ENCODE measurements around the gene LRFN3.
"Not testable (repeated sequence)": the region's sequence is repeated elsewhere in the genome, so short reads cannot be mapped to it uniquely, and the experiment has no call there.

The LRFN3 gene

GRCh38 chr19:35973487-35973886 is 37.3 kb downstream of the LRFN3 start:
- no peak for DNase-seq (ENCODE audit: low read depth in 1 of 2, low spot score in 1 of 2)

GRCh38 chr19:35975608-35976214 is 39.5 kb downstream of the LRFN3 start:
- no peak for DNase-seq (ENCODE audit: low read depth in 1 of 2, low spot score in 1 of 2)

- DNase-seq (ENCODE audit: low read depth in 1 of 2, low spot score in 1 of 2): no peak
Observed at GRCh38 chr19:35977446-35978222, 41.5 kb downstream of the LRFN3 start.

- no peak for DNase-seq (ENCODE audit: low read depth in 1 of 2, low spot score in 1 of 2)
Observed at GRCh38 chr19:35978271-35978670, 42.1 kb downstream of the LRFN3 start.

GRCh38 chr19:35978832-35979365 is 42.7 kb downstream of the LRFN3 start:
- no peak for DNase-seq (ENCODE audit: low read depth in 1 of 2, low spot score in 1 of 2)

- DNase-seq (ENCODE audit: low read depth in 1 of 2, low spot score in 1 of 2): not testable (repeated sequence)
Observed at GRCh38 chr19:35980997-35981396, 44.8 kb downstream of the LRFN3 start.

GRCh38 chr19:35983177-35983576 is 47.0 kb downstream of the LRFN3 start:
- no peak for DNase-seq (ENCODE audit: low read depth in 1 of 2, low spot score in 1 of 2)

GRCh38 chr19:35986111-35986510 is 49.9 kb downstream of the LRFN3 start:
- no peak for DNase-seq (ENCODE audit: low read depth in 1 of 2, low spot score in 1 of 2)

- DNase-seq (ENCODE audit: low read depth in 1 of 2, low spot score in 1 of 2): no peak
Observed at GRCh38 chr19:35986664-35987570, 50.7 kb downstream of the LRFN3 start.

GRCh38 chr19:35987571-35987896 is 51.4 kb downstream of the LRFN3 start:
- no peak for DNase-seq (ENCODE audit: low read depth in 1 of 2, low spot score in 1 of 2)

- DNase-seq (ENCODE audit: low read depth in 1 of 2, low spot score in 1 of 2): no peak
Observed at GRCh38 chr19:35988824-35989223, 52.6 kb downstream of the LRFN3 start.

- no peak for DNase-seq (ENCODE audit: low read depth in 1 of 2, low spot score in 1 of 2)
Observed at GRCh38 chr19:35990156-35990555, 54.0 kb downstream of the LRFN3 start.

- DNase-seq (ENCODE audit: low read depth in 1 of 2, low spot score in 1 of 2): no peak
Observed at GRCh38 chr19:35990771-35991730, 54.9 kb downstream of the LRFN3 start.

- DNase-seq (ENCODE audit: low read depth in 1 of 2, low spot score in 1 of 2): no peak
Observed at GRCh38 chr19:35991731-35992450, 55.7 kb downstream of the LRFN3 start.

- no peak for DNase-seq (ENCODE audit: low read depth in 1 of 2, low spot score in 1 of 2)
Observed at GRCh38 chr19:35992907-35993765, 57.0 kb downstream of the LRFN3 start.

GRCh38 chr19:35993923-35994598 is 57.9 kb downstream of the LRFN3 start:
- DNase-seq (ENCODE audit: low read depth in 1 of 2, low spot score in 1 of 2): no peak

All from stimulated activated CD4-positive, alpha-beta T cell treated with anti-CD3 and anti-CD28 coated beads, Interleukin-15, amount 100 ng/mL, for 1 hour (primary cell).